NCI-H2029 treated with DMSO at 0.1 percent for 48 hours (cell line): ENCODE measurements around the gene DHCR24.

Source experiments
- DNase-seq: peaks from one replicate; lab custom pipeline; 2025; lab: John Stamatoyannopoulos, UW

DHCR24 gene

DNA sequence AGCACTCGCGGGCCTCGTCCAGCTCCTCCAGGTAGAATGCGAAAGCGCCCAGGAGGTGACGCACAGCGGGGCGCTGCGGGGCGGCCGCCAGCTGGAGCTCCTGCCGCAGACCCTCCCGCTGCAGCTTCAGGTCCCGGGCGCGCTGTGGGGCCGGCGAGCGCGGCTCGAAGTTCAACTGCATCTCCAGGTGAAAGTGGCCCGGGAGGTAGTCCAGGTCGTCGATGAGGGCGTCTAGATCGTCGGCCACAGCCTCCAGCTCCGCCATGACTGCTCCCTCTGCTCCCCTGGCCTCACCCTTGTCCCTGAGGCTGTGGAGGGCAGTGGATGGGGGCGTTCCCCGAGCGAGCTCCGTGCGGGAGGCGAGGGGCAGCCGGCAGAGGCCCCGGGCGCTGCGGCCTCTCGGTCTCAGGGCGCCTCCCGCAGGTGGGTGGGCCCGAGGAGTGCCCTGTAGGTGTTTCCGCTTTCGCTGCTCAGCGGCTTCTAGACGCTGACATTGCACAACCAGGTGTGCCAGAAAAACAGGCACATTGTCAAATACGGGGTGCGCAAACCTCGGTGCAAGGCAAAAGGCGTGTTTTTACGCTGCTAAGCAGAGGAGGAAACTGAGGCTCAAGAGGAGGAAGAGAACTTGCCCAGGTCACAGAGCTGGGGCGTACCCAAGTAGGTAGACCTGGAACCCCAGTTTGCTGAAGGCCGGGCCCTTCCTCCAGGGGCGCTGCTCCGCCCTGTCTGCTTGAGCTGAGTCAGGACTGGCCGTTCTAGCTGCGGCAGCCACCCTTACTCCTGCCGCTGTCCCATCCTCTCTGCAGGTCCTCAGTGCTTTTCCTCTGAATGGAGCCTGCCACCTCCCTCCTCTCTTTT, 85.9 kb downstream of the DHCR24 start, which contains the start of gene TTC22:
Gene TTC22 (minus strand): TSS at position 425 of the 861 bp plus-strand sequence. CDS start 160 bp downstream, at position 265.
- peak; percentile 37 for DNase-seq

DNA sequence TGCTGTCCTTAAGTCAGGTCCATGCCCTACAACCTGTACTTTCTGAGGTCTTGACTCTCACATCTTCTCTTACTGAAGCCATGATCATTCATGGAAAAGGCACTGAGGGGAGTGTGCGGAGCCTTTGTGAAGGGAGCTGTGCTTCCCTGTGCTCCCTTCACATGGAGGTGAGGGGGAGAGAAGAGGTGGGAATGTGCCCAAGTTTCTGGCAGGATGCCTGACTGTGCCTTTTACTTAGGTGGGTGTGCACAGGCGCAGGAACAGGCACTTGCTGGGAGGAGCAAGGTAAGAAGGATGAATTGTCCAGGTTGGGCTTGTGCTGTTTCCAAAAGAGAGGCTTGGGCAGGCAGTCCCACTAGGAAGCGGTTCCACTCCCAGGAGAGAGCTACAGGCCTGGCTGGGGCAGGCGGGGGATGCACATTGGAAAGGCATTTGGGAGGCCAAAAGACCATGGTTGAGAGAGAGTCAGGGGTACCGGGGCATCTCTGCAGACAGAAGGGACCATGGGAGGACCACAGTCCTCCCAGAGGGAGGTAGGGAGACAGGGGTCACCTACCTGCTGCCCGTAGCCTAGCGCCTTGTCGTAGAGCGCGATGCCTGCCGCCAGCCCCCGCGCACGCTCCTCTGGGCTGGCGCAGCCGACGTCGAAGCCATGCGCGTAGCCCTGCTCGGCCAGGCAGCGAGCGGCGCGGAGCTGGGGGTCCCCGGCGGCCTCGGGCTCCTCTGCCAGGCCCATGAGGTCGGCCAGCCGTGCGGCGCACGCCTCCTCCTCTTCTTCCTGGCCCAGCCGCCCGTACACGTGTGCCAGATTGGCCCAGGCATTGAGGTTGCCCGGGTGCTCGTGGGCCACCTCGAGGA, 86.7 kb downstream of the DHCR24 start:
- DNase-seq: no peak
